GM12801 (cell line): ENCODE measurements around the gene PTPRN2.

Experiments used
- CTCF ChIP-seq: IDR thresholded peaks from one replicate; pipeline ENCODE4 v1.5.1; 2011; ENCODE audit warnings: control low read depth; ENCODE audit not compliant: insufficient read length; ENCODE audit errors: extremely low read depth

The PTPRN2 gene

GRCh38 chr7:158111049-158111751, 476.4 kb downstream of the PTPRN2 start:
- TF ChIP-seq CTCF = no peak

GRCh38 chr7:158110661-158111048, 477.0 kb downstream of the PTPRN2 start:
- TF ChIP-seq CTCF = no peak

- no peak for TF ChIP-seq CTCF
These were observed 477.5 kb downstream of the PTPRN2 start for GRCh38 chr7:158110034-158110590.

- no peak for TF ChIP-seq CTCF
These were observed 478.1 kb downstream of the PTPRN2 start for GRCh38 chr7:158109364-158110033.

- no peak for TF ChIP-seq CTCF
These were observed 478.9 kb downstream of the PTPRN2 start for GRCh38 chr7:158108646-158109293.

- TF ChIP-seq CTCF = no peak
These were observed 479.8 kb downstream of the PTPRN2 start for GRCh38 chr7:158107806-158108205.

GRCh38 chr7:158106272-158106671, 481.4 kb downstream of the PTPRN2 start:
- no peak for TF ChIP-seq CTCF
